Activated CD8-positive, alpha-beta memory T cell treated with anti-CD3 and anti-CD28 coated beads, Interleukin-2, amount 50 U/mL, for 1 hour (primary cell): ENCODE results near the gene MBOAT7.

Experiments
- DNase-seq: peaks from one replicate; pipeline ENCODE4 v3.0.0-alpha.2; 2020; ENCODE audit errors: extremely low read depth

The MBOAT7 gene

GRCh38 chr19:54141356-54141755 is 48.0 kb downstream of the MBOAT7 start:
- no peak for DNase-seq

GRCh38 chr19:54138489-54139256 is 50.7 kb downstream of the MBOAT7 start:
- no peak for DNase-seq

- DNase-seq = no peak
Observed at GRCh38 chr19:54137699-54138488, 51.5 kb downstream of the MBOAT7 start, which contains the start of gene CNOT3. Gene CNOT3 (plus strand): TSS chr19:54137762. CDS start chr19:54142979, 5,217 bp downstream.

GRCh38 chr19:54136864-54137698 is 52.3 kb downstream of the MBOAT7 start:
- peak; percentile 99 for DNase-seq

- no peak for DNase-seq
Observed at GRCh38 chr19:54136086-54136863, 53.1 kb downstream of the MBOAT7 start.

GRCh38 chr19:54133957-54134590 is 55.3 kb downstream of the MBOAT7 start:
- DNase-seq = no peak

- no peak for DNase-seq
Observed at GRCh38 chr19:54133312-54133956, 55.9 kb downstream of the MBOAT7 start.

- no peak for DNase-seq
Observed at GRCh38 chr19:54129617-54129996, 59.8 kb downstream of the MBOAT7 start.

GRCh38 chr19:54128796-54129616 is 60.4 kb downstream of the MBOAT7 start:
- no peak for DNase-seq

GRCh38 chr19:54128441-54128725 is 61.0 kb downstream of the MBOAT7 start:
- no peak for DNase-seq

- DNase-seq = no peak
Observed at GRCh38 chr19:54127688-54128440, 61.5 kb downstream of the MBOAT7 start.

GRCh38 chr19:54125713-54126112 is 63.7 kb downstream of the MBOAT7 start:
- DNase-seq = no peak

- no peak for DNase-seq
Observed at GRCh38 chr19:54124393-54124792, 65.0 kb downstream of the MBOAT7 start.

- DNase-seq = no peak
Observed at GRCh38 chr19:54123682-54124081, 65.7 kb downstream of the MBOAT7 start.
